Osteocyte (in vitro differentiated cells): Measurements from ENCODE around the gene POM121L2. TPM values are rescaled to one million over a fixed set of nuclear protein-coding genes. Genes with fewer than 3 reads are reported as not detected.
A peak's percentile ranks its signal among the peaks of the same experiment; 100 is the strongest.

Experiments used
- DNase-seq: peaks from one replicate; pipeline ENCODE4 v3.0.0; 2021; ENCODE audit warnings: mixed read lengths; ENCODE audit not compliant: unreplicated experiment; ENCODE audit errors: extremely low spot score
- H3K27ac Mint-ChIP-seq: one replicate; pipeline ENCODE4 v1.8.0; 2021; ENCODE audit warnings: mild to moderate bottlenecking, mixed read lengths; ENCODE audit not compliant: unreplicated experiment
- H3K27me3 Mint-ChIP-seq: one replicate; pipeline ENCODE4 v1.8.0; 2021; ENCODE audit warnings: mixed read lengths; ENCODE audit not compliant: unreplicated experiment
- H3K36me3 Mint-ChIP-seq: one replicate; pipeline ENCODE4 v1.8.0; 2021; ENCODE audit warnings: mixed read lengths; ENCODE audit not compliant: unreplicated experiment
- H3K4me1 Mint-ChIP-seq: one replicate; pipeline ENCODE4 v1.8.0; 2021; ENCODE audit warnings: mixed read lengths; ENCODE audit not compliant: unreplicated experiment
- H3K4me3 Mint-ChIP-seq: one replicate; pipeline ENCODE4 v1.8.0; 2021; ENCODE audit warnings: mild to moderate bottlenecking, moderate library complexity, mixed read lengths; ENCODE audit not compliant: unreplicated experiment
- H3K9me3 Mint-ChIP-seq: one replicate; pipeline ENCODE4 v1.8.0; 2021; ENCODE audit warnings: mixed read lengths; ENCODE audit not compliant: unreplicated experiment
- total RNA-seq: library from RNA; stranded (reverse); gene quantifications from 2 replicates; pipeline ENCODE4 v1.2.1, GENCODE V29; 2021
- TF ChIP-seq, protein P1 (sequence below): fragments of 200-600 bp; sonication (generic); IDR thresholded peaks from 2 replicates; pipeline ENCODE4 v1.5.0; 2021; ENCODE audit warnings: antibody characterized with exemption, mild to moderate bottlenecking, moderate library complexity

The POM121L2 gene
- total RNA-seq, 1 donor from 2014 or later = not detected

DNA sequence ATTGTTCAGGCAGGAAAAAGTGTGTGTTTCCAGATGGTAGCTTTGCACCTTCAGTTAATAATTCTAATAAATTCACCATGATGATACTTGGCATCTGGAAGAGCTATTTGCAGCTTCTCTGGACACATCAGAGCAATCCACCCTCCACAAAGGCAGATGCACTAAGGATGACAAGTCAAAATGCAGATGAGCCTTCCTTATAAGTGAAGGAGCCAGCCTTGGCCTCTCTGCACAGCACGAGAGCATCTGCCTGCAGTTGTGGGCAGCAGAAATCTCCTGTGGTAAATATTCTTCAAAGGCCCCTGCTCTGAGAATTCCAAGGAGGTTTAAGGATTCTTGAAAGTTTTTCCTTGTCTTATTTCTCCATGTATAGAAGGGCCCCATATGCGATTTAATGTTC, 6.9 kb upstream of the POM121L2 start:
- H3K9me3 Mint-ChIP-seq = peaks cover 2% of the 10 kb centered on the region
- TF ChIP-seq, protein P1, sequence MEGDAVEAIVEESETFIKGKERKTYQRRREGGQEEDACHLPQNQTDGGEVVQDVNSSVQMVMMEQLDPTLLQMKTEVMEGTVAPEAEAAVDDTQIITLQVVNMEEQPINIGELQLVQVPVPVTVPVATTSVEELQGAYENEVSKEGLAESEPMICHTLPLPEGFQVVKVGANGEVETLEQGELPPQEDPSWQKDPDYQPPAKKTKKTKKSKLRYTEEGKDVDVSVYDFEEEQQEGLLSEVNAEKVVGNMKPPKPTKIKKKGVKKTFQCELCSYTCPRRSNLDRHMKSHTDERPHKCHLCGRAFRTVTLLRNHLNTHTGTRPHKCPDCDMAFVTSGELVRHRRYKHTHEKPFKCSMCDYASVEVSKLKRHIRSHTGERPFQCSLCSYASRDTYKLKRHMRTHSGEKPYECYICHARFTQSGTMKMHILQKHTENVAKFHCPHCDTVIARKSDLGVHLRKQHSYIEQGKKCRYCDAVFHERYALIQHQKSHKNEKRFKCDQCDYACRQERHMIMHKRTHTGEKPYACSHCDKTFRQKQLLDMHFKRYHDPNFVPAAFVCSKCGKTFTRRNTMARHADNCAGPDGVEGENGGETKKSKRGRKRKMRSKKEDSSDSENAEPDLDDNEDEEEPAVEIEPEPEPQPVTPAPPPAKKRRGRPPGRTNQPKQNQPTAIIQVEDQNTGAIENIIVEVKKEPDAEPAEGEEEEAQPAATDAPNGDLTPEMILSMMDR = no peak
- H3K27me3 Mint-ChIP-seq = peaks cover 41% of the 10 kb centered on the region
- DNase-seq = no peak
- no peak overlapping the region for H3K4me3 Mint-ChIP-seq
- no peaks in the 10 kb centered on the region for H3K4me1 Mint-ChIP-seq
- H3K27ac Mint-ChIP-seq = no peak overlapping the region
- H3K36me3 Mint-ChIP-seq = no peaks in the 10 kb centered on the region

DNA sequence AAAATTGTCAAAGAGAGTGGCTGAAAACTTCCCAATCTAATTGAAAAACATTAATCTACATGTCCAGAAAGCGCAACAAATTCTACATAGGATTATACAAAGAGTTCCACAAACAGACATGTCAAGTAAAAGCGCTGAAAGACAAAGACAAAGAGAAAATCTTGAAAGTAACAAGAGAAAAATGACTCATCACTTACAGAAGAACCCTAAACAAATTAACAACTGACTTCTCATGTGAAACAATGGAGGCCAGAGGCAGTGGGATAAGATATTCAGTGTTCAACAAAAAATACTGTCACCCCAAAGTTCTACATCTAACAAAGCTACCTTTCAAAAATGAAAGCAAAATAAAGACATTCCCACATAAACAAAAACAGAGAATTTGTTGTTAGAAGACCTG, 2.0 kb upstream of the POM121L2 start:
- Mint-ChIP-seq H3K36me3 (no peaks in the 10 kb centered on the region), H3K27me3 (peaks cover 61% of the 10 kb centered on the region), H3K4me3 (no peak overlapping the region), H3K27ac (no peak overlapping the region), H3K9me3 (peaks cover 6% of the 10 kb centered on the region), H3K4me1 (peaks cover 14% of the 10 kb centered on the region)
- TF ChIP-seq, protein P1 = no peak
- no peak for DNase-seq

DNA sequence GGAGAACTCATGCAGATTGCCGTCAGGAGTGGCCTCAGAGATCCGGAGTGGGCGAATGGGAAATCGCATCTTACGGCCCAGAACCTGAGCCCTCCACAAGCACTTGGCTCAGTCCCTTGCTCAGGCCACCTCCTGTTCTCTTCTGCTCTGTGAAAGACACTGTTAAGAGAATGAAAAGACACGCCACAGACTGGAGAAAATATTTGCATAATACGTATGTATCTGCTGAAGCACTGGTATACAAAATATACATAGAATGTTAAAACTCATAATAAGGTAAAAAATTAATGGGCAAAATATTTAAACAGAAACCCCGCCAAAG, 838 bp upstream of the POM121L2 start:
- H3K4me3 Mint-ChIP-seq = peak overlapping the region; percentile 73
- peaks cover 67% of the 10 kb centered on the region for H3K27me3 Mint-ChIP-seq

DNA sequence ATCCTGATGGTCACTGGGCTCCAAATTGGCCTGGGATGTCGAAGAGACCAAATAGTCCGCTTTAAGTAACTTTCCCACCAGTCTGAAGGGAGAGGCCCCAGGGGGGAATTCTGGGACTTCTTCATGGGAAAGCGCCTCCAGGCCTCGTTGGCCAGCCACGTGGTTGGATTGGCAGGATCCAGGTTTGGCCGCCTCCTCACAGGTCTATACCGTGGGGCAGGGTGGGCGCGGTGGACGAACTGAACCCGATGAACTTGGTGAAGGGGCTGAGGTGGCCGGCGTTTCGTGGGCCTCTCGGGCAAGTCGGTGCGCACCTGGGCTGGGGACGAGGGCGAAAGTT, 297 bp downstream of the POM121L2 start:
- TF ChIP-seq, protein P1 = no peak
- no peaks in the 10 kb centered on the region for H3K36me3 Mint-ChIP-seq
- peaks cover 65% of the 10 kb centered on the region for H3K27me3 Mint-ChIP-seq
- no peak for DNase-seq
- H3K4me3 Mint-ChIP-seq = peak overlapping the region; percentile 73
- H3K27ac Mint-ChIP-seq = no peak overlapping the region
- H3K9me3 Mint-ChIP-seq = peaks cover 6% of the 10 kb centered on the region
- H3K4me1 Mint-ChIP-seq = peaks cover 14% of the 10 kb centered on the region

More for the DNA sequence above, 838 bp upstream of the POM121L2 start:
- peaks cover 14% of the 10 kb centered on the region for H3K4me1 Mint-ChIP-seq
- TF ChIP-seq, protein P1 = no peak
- no peak overlapping the region for H3K27ac Mint-ChIP-seq
- no peak for DNase-seq
- H3K9me3 Mint-ChIP-seq = peaks cover 6% of the 10 kb centered on the region
- no peaks in the 10 kb centered on the region for H3K36me3 Mint-ChIP-seq

DNA sequence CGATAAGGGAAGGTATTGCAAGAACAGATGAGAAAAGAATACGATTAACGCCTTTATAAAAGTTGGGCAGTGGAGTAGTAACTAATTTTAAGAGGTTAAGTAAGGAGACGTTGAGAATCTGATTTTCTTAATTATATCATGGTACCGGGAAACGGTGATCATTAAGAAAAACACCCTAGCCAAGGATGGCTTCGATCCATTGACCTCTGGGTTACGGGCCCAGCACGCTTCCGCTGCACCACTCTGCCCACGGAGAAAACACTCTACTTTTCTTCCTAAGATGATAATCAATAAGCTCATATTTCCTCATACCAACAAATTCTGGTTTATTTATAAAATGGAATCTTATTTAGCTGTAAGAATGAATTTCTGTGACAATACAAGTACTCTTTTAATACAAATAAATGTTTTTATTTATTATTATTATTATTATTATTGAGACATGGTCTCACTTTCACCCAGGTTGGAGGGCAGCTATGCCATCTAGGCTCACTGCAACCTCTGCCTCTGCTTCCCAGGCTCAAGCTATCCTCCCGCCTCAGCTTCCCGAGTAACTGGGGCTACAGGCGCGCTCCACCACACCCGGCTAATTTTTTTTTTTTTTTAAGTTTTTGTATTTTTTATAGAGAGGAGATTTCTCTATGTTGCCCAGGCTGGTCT, 8.3 kb downstream of the POM121L2 start:
- H3K9me3 Mint-ChIP-seq = no peaks in the 10 kb centered on the region

More for the DNA sequence above, 8.3 kb downstream of the POM121L2 start:
- no peak overlapping the region for H3K4me3 Mint-ChIP-seq
- no peaks in the 10 kb centered on the region for H3K36me3 Mint-ChIP-seq
- H3K4me1 Mint-ChIP-seq = no peaks in the 10 kb centered on the region
- no peak for DNase-seq
- no peak overlapping the region for H3K27ac Mint-ChIP-seq
- TF ChIP-seq, protein P1 = no peak
- H3K27me3 Mint-ChIP-seq = peaks cover 46% of the 10 kb centered on the region
